ENCODE results near the gene AMFR. TPM values are rescaled to one million over a fixed set of nuclear protein-coding genes. Genes with fewer than 3 reads are reported as not detected.
A peak's percentile ranks its signal among the peaks of the same experiment; 100 is the strongest.

Gene AMFR
- total RNA-seq, 4 donors from 2014 or later, result 81.5 to 190 (median 112) TPM

GRCh38 chr16:56320811-56321558, 104.4 kb downstream of the AMFR start:
- Histone ChIP-seq H3K27me3 (no peaks in the 10 kb centered on the region), H3K27ac (no peak overlapping the region), H3K4me1 (no peaks in the 10 kb centered on the region), H3K9me3 (no peaks in the 10 kb centered on the region), H3K4me3 (no peak overlapping the region), H3K36me3 (no peaks in the 10 kb centered on the region)
- TF ChIP-seq, protein P1, sequence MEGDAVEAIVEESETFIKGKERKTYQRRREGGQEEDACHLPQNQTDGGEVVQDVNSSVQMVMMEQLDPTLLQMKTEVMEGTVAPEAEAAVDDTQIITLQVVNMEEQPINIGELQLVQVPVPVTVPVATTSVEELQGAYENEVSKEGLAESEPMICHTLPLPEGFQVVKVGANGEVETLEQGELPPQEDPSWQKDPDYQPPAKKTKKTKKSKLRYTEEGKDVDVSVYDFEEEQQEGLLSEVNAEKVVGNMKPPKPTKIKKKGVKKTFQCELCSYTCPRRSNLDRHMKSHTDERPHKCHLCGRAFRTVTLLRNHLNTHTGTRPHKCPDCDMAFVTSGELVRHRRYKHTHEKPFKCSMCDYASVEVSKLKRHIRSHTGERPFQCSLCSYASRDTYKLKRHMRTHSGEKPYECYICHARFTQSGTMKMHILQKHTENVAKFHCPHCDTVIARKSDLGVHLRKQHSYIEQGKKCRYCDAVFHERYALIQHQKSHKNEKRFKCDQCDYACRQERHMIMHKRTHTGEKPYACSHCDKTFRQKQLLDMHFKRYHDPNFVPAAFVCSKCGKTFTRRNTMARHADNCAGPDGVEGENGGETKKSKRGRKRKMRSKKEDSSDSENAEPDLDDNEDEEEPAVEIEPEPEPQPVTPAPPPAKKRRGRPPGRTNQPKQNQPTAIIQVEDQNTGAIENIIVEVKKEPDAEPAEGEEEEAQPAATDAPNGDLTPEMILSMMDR (IDR thresholded peaks at IDR 0.05), result no peak
- DNase-seq, result no peak
- intact Hi-C loops (cut with DNase I; ENCODE audit: low total_unique reads), result loop anchor here (10.0 kb wide), 1 partner anchor 376 kb away; no protein-coding TSS in a partner anchor

GRCh38 chr16:56320056-56320455, 105.3 kb downstream of the AMFR start:
- Histone ChIP-seq H3K27me3 (no peaks in the 10 kb centered on the region), H3K4me3 (no peak overlapping the region), H3K36me3 (no peaks in the 10 kb centered on the region), H3K9me3 (no peaks in the 10 kb centered on the region), H3K27ac (no peak overlapping the region), H3K4me1 (no peaks in the 10 kb centered on the region)
- TF ChIP-seq POLR2A (IDR thresholded peaks at IDR 0.05), result no peak
- TF ChIP-seq, protein P1 (IDR thresholded peaks at IDR 0.05), result no peak
- no peak for DNase-seq
- intact Hi-C loops (cut with DNase I; ENCODE audit: low total_unique reads), result loop anchor here (10.0 kb wide), 1 partner anchor 375 kb away; no protein-coding TSS in a partner anchor

DNA sequence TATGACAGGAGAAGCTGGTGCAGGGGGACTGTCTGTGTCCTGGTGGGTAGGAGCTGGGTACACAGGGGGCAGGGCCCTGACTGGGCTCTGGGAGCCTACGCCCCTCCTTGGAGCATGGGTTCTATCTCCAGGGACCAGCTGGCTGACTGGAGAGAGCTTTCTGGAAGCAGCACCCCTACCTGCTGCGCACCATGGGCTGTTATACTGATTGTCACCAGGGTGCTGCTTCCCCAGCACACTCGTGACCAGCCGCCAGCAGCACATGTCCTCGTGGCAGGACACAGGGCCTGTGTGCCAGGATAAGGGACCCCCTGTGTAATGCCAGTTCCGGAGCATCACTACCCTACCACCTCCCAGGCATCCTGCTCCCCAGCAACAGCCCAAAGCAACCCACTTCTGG, 106.0 kb downstream of the AMFR start:
- Histone ChIP-seq H3K4me3 (no peak overlapping the region), H3K27me3 (no peaks in the 10 kb centered on the region), H3K9me3 (no peaks in the 10 kb centered on the region), H3K27ac (no peak overlapping the region), H3K36me3 (no peaks in the 10 kb centered on the region), H3K4me1 (no peaks in the 10 kb centered on the region)
- intact Hi-C loops (cut with DNase I; ENCODE audit: low total_unique reads), result no loop called here
- DNase-seq, result no peak
- no peak for TF ChIP-seq POLR2A (IDR thresholded peaks at IDR 0.05)
- TF ChIP-seq, protein P1 (IDR thresholded peaks at IDR 0.05), result no peak

DNA sequence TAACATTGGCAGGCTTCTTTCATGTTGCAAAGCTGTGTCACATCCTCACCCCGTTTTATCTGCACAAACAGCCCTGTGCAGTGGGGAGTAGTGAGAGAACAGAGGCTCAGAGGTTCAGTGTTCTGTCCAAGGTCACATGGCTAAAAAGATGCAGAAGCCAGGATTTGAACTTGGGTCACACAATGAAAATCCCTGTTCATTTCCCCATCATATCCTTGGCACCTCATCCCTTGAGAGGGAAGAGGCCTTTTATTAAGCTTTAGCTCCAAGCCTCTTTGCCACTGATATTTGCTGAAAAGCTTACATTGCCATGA, 106.6 kb downstream of the AMFR start:
- no peak for DNase-seq
- no peaks in the 10 kb centered on the region for H3K9me3 ChIP-seq
- H3K4me3 ChIP-seq, result no peak overlapping the region
- TF ChIP-seq POLR2A (IDR thresholded peaks at IDR 0.05), result no peak
- TF ChIP-seq, protein P1 (IDR thresholded peaks at IDR 0.05), result no peak
- intact Hi-C loops (cut with DNase I; ENCODE audit: low total_unique reads), result no loop called here
- H3K27ac ChIP-seq, result no peak overlapping the region
- no peaks in the 10 kb centered on the region for H3K36me3 ChIP-seq
- H3K27me3 ChIP-seq, result no peaks in the 10 kb centered on the region
- H3K4me1 ChIP-seq, result no peaks in the 10 kb centered on the region

DNA sequence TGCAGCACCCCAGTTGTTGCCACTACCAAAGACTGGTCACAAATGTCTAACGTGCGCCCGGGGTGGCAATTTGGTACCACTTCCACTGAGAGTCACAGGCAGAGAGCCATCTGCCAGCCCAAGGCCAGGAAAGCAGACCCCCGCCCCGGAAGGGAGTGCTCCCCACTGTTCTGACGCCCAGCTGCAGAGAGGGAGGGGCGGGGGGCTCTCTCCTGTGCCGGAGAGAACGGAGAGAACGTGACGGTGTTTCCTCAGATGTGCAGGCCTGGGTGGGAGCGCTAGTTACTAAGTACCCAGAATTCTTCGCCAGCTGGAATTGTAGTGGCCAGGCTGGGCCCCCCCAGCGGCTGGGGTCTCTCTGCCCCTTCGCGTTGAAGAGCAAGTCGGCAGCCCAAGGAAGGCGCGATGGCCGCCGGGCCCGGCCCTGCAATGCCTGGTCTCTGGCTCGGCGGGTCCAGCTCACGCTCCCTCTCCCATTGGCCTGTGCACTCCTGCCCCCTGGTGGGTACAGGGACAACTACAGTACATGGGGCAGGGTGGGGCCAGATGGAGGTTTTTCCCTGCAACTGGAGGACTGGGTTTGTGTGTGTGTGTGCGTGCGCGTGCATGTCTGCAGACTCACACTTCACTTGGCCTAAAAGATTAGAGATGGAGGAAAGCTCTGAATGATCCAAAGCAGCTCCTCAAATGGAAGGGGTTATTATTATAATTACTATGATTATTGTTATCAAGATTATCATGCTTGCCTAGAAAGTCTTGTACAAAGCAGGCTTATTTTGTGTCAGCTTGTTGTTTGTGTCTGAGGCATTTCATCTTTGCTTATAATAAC, 107.1 kb downstream of the AMFR start:
- no peaks in the 10 kb centered on the region for H3K4me1 ChIP-seq
- DNase-seq, result peak; percentile 78 to 82
- peak in 1 of 2 donors; percentile 15 for TF ChIP-seq POLR2A (IDR thresholded peaks at IDR 0.05)
- TF ChIP-seq, protein P1 (IDR thresholded peaks at IDR 0.05), result peak; percentile 93 to 96 (median 95)
- no peak overlapping the region for H3K27ac ChIP-seq
- no peaks in the 10 kb centered on the region for H3K9me3 ChIP-seq
- no peaks in the 10 kb centered on the region for H3K27me3 ChIP-seq
- H3K36me3 ChIP-seq, result no peaks in the 10 kb centered on the region
- intact Hi-C loops (cut with DNase I; ENCODE audit: low total_unique reads), result no loop called here
- H3K4me3 ChIP-seq, result peak overlapping the region in 1 of 2 donors; percentile 14

Measured in uterus (tissue), 4 donors.